Body of pancreas (tissue), 4 donors: ENCODE measurements around the gene BEAN1. TPM values are rescaled to one million over a fixed set of nuclear protein-coding genes. Genes with fewer than 3 reads are reported as not detected.

Experiments used
- ATAC-seq: fragments of 150-250 bp; one replicate; pipeline ENCODE4 v1.9.1; 2016
- DNase-seq, 4 donors: peaks; one replicate each; pipeline ENCODE4 v3.0.0-alpha.2; 2019
- H3K27ac ChIP-seq, 4 donors: fragments of 200-600 bp; sonication (generic); 1 replicate in 3 of 4; 2 replicates in 1 of 4; pipeline versions ENCODE4 v1.5.1 to v1.6.1; 2016 to 2019; ENCODE audit warnings: mild to moderate bottlenecking in 1 of 4, mixed read lengths in 1 of 4, moderate library complexity in 1 of 4
- H3K27me3 ChIP-seq, 2 donors: fragments of 200-600 bp; sonication (generic); one replicate each; pipeline ENCODE4 v1.6.0; 2016; ENCODE audit warnings: mild to moderate bottlenecking in 1 of 2
- H3K36me3 ChIP-seq, 2 donors: fragments of 200-600 bp; sonication (generic); replicated peaks in 1 of 2; 2 replicates each; pipeline ENCODE4 v1.5.1; 2016; ENCODE audit warnings: low read depth in 2 of 2; ENCODE audit not compliant: insufficient read depth in 1 of 2
- H3K4me1 ChIP-seq: fragments of 200-600 bp; sonication (generic); one replicate; pipeline ENCODE4 v1.6.0; 2016
- H3K4me3 ChIP-seq, 2 donors: fragments of 200-600 bp; sonication (generic); 1 replicate in 1 of 2; 2 replicates in 1 of 2; pipeline ENCODE4 v1.5.1; 2016 to 2019
- H3K9me3 ChIP-seq, 3 donors: fragments of 200-600 bp; sonication (generic); 1 replicate in 2 of 3; 2 replicates in 1 of 3; pipeline ENCODE4 v1.5.1; 2016
- CTCF ChIP-seq, 7 experiments: fragments of 450-650 bp in 4 of 7; fragments of 200-600 bp in 3 of 7; sonication (generic) in 3 of 7; IDR thresholded peaks; one replicate each; pipeline ENCODE4 v1.5.1; 2016 to 2019; ENCODE audit warnings: antibody characterized with exemption in 7 of 7
- POLR2A ChIP-seq, 3 donors: fragments of 450-650 bp; IDR thresholded peaks; one replicate each; pipeline ENCODE4 v1.6.1; 2016; ENCODE audit warnings: antibody characterized with exemption in 3 of 3, mild to moderate bottlenecking in 2 of 3
- WGBS, 2 donors: methylation state at CpG; one replicate each; pipeline ENCODE4 v1.1.5; 2017; 5-methylcytosine and 5-hydroxymethylcytosine counted together
- intact Hi-C: fragments of 100-400 bp; cut with DNase I; formaldehyde crosslinking; loops from one replicate; pipeline ENCODE4 v1.15.1; 2023
- total RNA-seq, 2 donors: library from RNA; depleted of rRNA; stranded (reverse); fragments of >200 nt; gene quantifications; one replicate each; pipeline ENCODE4 v1.1.0, GENCODE V29; 2016

Gene BEAN1
- total RNA-seq, 2 donors from 2014 or later: not detected

GRCh38 chr16:66397736-66398433, 29.2 kb upstream of the BEAN1 start:
- H3K36me3 ChIP-seq: no peaks in the 10 kb centered on the region
- H3K27ac ChIP-seq: no peak overlapping the region
- no peaks in the 10 kb centered on the region for H3K27me3 ChIP-seq
- intact Hi-C loops: no loop called here
- TF ChIP-seq POLR2A (IDR thresholded peaks at IDR 0.05): no peak
- no peak for TF ChIP-seq CTCF (IDR thresholded peaks at IDR 0.05)
- ATAC-seq (no peak), DNase-seq (no peak)
- 80 to 85% methylated on average over 5 of the region's 5 CpGs for WGBS, 2 donors
- H3K4me3 ChIP-seq: no peak overlapping the region
- H3K4me1 ChIP-seq: no peaks in the 10 kb centered on the region
- H3K9me3 ChIP-seq: no peaks in the 10 kb centered on the region

GRCh38 chr16:66399031-66399430, 28.1 kb upstream of the BEAN1 start:
- intact Hi-C loops: no loop called here
- Histone ChIP-seq H3K27me3 (no peaks in the 10 kb centered on the region), H3K4me3 (no peak overlapping the region), H3K36me3 (no peaks in the 10 kb centered on the region), H3K4me1 (no peaks in the 10 kb centered on the region), H3K27ac (no peak overlapping the region), H3K9me3 (no peaks in the 10 kb centered on the region)
- DNase-seq (no peak), ATAC-seq (no peak)
- 67 to 74% methylated on average over 3 of the region's 3 CpGs for WGBS, 2 donors
- TF ChIP-seq POLR2A (IDR thresholded peaks at IDR 0.05) (no peak), CTCF (IDR thresholded peaks at IDR 0.05) (no peak)

- H3K27me3 ChIP-seq: no peaks in the 10 kb centered on the region
- no peaks in the 10 kb centered on the region for H3K36me3 ChIP-seq
- H3K4me3 ChIP-seq: no peak overlapping the region
- H3K9me3 ChIP-seq: no peaks in the 10 kb centered on the region
- no peak for TF ChIP-seq CTCF (IDR thresholded peaks at IDR 0.05)
- TF ChIP-seq POLR2A (IDR thresholded peaks at IDR 0.05): no peak
- DNase-seq (no peak), ATAC-seq (no peak)
- 46 to 56% methylated on average over 3 of the region's 3 CpGs for WGBS, 2 donors
- intact Hi-C loops: loop anchor here (10.0 kb wide), 2 partner anchors 85 to 205 kb away; partner anchors contain the start of gene CMTM3
- H3K27ac ChIP-seq: no peak overlapping the region
- H3K4me1 ChIP-seq: no peaks in the 10 kb centered on the region
Observed at GRCh38 chr16:66399930-66400329, 27.2 kb upstream of the BEAN1 start.

GRCh38 chr16:66400503-66401380, 26.4 kb upstream of the BEAN1 start:
- DNase-seq (no peak), ATAC-seq (no peak)
- no peaks in the 10 kb centered on the region for H3K36me3 ChIP-seq
- intact Hi-C loops: loop anchor here (10.0 kb wide), 2 partner anchors 84 to 204 kb away; partner anchors contain the start of gene CMTM3
- no peak for TF ChIP-seq CTCF (IDR thresholded peaks at IDR 0.05)
- TF ChIP-seq POLR2A (IDR thresholded peaks at IDR 0.05): no peak
- H3K4me1 ChIP-seq: no peaks in the 10 kb centered on the region
- H3K27ac ChIP-seq: no peak overlapping the region
- WGBS, 2 donors: 77 to 82% methylated on average over 19 to 20 of the region's 20 CpGs
- no peaks in the 10 kb centered on the region for H3K27me3 ChIP-seq
- no peaks in the 10 kb centered on the region for H3K9me3 ChIP-seq
- H3K4me3 ChIP-seq: no peak overlapping the region
